Astrocyte of the hippocampus (primary cell): ENCODE data around the gene EBF3.

Experiments
- DNase-seq: peaks from one replicate; pipeline ENCODE4 v3.0.0; 2011; ENCODE audit warnings: low read depth, low spot score

Gene EBF3

DNA sequence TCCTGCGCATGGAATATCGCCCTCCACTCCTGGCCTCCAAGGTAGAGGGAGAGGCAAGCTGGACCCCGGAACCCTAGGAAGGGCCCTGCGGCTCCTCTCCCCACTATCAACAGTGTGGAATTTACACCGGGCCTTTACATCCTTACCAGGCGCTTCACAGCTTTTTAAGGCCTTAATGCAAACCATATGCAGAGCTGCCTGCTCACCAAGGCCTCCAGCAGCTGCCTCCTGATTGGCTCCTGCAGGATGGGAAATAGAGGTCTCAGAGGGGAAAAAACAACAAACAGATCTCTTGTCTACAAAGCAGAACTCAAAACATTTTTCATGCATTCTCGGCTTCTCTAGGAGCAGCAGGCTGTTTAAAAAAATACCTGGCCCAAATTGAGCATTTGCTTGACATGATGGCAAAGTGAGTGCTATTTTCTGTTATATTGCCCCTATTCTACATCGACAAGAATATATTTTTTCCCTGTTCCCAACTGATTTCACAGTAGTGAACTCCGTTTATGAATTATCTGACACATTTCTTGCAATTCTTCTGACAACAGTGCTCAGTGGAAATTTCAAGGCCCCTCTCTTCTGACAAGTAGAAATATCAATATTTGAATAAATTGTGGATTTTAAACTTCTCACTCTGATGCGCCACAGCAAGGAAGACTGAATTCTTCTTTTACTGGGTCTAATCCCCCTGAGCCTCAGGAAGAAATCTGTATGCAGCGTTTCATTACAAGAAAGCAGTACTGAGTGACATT lies 51.7 kb downstream of the EBF3 start:
- no peak for DNase-seq

DNA sequence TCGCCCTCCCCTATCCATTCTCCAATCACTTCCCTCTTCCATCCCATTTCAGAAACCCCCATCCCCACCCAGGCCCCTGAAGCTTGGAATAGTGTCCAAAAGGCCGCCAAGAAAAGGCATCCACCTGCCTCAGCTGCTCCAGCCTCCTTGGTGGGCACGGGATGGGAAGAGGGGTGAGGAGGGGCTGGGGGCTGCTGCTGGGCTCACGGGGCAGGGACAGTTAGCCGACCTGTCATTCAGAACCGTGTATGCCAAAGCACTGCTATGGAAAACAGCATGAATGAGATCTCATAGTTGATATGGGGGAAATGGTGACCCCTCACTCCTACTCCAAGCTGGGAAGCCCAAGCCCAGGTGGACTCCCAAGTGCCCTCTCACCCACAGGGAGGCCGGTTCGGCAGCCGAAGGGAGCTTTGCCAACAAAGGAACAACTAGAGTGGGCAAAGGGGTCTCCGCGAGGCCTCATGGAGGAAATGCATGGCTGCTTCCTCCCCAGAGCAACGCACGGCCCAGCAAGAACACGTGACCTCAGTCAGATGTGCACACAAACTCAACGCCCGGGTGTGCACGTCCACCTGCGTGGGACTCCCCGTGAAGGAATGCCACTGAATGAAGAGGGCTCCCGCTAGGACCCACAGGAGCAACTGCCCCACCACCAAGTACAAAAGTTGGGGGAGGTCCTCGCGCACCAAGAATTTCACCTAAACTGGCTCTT lies 52.5 kb downstream of the EBF3 start:
- no peak for DNase-seq

DNA sequence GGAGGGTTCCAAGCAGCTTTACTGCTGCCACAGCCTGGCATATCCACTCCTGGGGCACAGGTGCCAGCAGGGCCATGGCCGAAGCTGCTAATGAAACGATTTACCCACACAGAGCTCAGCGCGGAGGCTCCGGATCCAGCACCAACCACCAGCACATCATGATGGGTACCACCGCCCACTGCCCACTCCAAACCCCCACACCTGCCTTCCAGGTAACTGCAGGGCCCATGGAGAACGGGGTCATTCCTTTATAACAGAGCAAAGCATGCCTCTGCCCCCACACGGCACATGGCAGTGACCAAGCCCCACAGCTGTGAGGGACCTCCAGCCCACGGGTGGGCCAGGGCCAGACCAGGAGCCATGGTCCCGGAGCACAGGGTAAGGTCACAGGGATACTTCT lies 53.2 kb downstream of the EBF3 start:
- no peak for DNase-seq

DNA sequence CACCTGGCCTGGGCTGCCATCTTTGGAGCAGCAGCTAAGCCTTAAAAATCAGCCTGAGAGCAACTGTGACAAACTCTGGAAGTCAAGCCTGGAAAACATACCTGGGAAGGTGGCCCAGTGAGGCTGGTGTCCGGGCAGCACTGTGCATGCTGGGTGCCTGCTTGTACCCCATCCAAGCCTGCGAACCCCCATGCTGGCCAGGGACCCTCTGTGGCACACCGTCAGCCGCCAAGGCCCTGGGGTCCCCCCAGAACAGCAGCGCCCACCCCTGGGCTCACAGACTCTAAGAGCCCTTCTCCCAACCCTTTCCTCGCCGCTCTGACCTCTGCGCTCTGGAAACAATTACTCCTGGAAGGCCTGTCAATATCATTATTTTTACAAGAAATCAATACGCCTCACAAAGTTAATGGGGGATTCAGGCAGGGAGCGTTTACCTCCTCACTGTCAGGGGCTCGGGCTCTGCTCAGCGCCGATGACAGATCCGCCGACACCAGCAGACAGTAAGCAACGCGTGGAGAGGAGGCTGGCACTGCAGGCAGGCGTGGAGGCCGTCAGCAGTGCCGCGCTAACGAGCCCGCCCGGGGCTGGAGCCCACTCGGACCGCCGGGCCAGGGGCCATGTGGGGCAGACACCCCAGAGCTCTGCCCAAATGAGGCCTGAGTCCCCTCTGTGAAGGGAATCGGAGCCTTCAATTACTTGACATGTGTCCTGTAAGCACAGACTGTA lies 54.4 kb downstream of the EBF3 start:
- DNase-seq, result no peak

DNA sequence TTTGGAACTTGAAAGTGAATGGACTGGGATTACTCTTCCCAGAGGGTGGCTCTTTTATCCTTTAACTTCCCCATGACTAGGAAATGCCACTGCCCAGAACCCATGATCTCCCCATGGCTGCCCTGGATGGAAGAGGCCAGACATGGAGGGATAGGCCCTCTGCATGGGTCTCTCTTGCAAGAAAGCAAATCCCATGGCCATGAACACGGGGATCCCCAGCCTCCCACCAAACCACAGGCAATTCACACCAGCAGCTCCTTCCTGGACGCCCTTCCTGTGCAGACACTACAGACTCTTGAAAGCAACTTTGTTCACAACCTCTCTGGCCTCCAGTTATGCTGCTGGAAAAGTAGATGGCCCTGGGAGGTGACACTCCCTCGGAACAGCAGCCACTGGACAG lies 55.0 kb downstream of the EBF3 start:
- DNase-seq, result no peak

DNA sequence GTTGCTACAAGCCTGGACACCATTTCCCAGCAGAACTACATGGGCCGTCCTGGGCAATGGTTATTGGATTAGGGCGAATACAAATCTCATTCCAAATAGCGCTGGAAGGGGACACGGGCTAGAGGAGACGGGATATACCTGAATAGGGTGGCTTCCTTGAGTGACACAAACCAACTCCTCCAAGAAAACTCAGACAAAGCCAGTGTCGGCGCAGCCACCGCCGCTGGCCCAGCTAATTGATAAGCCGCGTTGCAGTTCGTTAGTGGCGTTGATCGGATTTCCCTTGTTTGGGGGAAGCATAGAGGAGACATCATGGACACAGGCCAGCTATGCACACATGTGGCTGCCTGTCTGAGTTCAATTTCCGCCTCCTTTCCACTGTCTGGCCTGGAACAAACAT lies 55.7 kb downstream of the EBF3 start:
- no peak for DNase-seq

DNA sequence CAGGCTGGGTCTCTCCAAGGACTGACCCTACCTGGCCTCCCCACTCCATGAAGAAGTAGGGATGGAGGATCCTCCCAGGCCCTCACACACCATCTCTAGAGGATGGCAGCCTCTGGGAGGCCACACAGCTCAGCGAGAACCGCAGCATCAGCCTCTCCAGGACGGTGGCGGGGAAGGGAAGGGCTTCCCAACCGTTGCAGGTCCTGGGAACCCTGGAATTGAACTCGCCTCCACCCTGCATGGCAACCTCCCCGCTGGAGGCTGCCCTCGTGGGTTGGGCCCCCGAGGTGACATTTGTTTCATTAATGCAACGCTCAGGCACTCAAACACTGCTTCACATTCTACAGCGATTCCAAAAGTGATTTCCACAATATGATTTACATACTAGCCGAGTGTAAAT lies 58.5 kb downstream of the EBF3 start:
- no peak for DNase-seq

DNA sequence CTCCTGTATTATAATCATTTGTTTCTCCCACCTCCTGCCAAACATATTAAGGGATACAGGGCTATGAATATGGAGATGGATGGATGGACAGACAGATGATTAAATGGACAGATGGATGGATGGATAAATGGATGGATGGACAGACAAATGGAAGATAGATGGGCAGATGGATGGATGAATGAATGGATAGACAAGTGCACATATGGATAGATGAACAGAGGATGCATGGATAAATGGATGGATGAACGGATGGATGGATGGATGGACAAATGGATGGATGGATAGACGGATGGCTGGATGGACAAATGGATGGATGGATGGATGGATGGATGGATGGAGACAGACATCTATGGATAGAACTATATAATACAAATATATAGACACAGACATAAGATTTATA lies 59.8 kb downstream of the EBF3 start:
- DNase-seq, result no peak

DNA sequence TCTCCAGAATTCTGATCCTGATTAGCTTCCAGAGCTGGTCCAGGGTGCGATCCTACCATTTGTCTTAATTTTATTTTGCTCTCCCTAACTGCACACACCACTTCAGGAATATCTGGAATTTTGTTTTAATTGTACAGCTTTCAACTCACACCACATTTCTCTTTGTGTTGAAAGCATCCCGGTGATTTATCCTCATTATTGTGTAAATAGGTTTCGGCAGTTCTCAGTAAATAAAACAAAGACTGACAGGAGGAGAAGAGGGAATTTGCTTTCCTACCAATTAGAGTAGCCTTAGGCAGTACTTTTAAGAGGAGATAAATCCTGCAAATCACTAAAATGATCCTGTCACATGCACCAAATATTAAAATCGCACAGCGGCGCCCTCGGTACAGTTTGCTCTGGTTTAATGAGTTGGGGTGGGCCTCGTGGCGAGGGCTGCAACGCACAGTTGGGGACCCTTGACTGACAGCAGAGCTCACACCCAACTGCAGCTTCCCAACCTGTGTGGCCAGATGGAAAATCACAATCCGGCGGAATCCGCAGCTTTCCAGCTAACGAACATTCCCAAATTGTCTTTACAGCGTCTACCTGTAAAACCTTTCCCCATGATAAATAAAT lies 62.6 kb downstream of the EBF3 start:
- no peak for DNase-seq

DNA sequence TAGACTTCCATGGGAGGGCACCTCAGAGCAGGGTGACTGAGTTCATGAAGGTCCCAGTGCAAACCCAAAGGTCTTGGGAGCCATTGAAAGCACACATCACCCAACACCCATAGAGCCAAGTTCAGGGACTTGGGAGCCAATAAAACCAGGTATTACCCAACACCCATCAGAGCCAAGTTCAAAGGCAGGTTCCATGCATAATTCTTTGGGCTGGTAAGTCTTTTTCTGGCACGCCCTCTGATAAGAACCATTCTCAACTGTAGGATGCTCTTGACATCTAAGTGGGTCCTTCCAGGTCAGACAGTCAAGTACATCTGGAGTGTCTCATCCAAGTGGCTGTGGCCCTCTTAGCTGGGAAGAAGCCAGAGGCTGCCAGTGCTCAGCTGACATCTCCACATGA lies 63.2 kb downstream of the EBF3 start:
- DNase-seq, result no peak

DNA sequence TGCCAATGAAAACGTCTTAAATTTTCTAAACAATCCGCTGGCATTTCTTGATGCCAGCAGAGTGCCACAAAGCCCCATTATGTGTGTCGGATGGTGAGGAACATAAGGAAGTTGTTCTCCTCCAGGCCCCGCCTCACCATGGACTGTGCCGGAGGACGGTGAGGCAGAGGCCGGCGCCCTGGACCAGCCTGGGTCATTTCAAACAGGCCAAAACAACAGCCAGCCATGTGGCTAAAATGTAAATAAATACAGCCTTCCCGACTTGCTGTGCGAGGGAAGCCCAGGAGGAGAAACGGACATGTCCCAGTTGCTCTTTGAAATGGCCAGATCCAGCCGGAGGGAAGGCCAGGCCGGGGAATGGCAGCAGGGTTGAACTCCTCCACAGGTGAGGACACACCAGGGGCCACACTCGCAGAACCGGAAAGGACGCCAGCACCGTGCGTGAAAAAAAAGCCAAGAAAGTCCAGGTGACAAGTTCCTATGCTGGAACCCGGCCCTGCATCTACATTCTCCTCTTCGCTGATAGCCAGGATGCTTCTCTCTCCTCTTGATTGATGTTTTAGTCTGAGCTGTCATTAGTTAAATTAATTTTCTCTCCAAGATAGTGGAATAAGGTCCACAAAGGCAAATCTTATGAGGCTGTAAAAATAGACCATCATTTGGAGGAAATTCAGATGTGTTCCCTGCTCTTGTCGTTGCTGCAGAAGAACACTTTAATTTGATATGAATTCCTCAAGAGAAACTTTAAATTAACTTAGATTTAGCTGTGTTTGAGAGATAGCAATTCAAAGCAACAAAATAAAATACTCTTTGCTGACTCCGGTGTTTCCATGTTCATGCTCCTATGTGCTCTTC lies 64.6 kb downstream of the EBF3 start:
- no peak for DNase-seq

DNA sequence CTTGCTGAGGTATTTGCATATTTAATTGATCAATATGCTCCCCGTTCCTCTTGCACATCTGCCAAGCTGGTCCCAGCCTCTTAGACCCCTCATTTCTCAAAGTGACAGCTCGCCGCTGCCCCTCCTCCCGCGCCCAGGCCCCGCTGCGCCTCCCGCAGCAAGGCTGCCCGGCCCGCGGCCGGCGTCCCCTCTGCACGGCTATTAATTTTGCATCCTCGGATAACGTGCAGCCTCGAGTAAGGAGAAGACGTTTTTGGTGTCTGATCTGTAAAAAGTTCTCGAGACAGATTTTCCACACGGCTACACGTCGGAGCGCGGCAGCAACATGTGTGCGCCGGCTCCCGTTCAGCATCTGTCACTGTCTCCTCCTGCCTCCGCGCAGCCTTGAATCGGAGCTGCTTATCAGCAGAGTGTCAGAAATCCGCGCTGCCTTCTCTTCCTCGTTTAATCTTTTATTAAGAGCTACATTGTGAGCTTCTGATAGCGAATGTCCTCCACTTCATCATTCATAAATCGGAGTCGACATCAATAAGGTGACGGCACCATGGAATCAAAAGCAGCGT lies 65.3 kb downstream of the EBF3 start:
- no peak for DNase-seq

DNA sequence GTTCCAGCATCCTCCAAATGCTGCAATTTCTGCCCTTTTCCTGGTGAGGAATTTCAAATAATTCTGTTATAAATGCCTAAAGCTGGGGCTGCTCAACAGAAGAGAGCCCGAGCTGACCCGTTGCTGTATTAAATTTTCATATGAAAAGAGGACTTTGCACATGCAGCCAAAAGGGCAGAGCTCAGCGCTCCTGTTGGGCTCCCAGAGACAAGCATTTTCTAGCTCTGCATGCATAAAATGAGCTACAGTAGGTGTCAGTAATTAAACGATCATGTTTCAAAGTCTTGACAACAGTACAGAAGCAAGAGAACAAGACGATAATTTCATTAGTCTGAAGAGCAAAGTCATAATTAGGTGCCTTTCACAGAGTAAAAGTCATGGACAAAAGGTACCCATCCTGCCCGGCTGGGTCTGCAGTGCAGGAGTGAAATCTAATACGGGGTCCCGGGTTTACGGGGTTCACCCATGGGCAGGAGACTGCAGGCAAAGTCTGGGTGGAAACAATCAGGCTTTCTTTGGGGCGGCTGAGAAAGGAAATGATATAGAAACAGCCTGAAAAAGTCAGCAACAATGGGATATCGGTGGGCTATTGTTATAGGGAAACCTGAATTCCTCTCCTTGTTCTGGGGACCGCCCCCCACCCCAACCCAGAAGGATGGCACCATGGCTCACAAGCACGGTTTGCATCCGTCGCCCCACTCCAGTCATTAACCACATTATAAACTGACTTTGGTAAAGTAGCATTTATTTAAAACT lies 66.0 kb downstream of the EBF3 start:
- DNase-seq, result no peak

DNA sequence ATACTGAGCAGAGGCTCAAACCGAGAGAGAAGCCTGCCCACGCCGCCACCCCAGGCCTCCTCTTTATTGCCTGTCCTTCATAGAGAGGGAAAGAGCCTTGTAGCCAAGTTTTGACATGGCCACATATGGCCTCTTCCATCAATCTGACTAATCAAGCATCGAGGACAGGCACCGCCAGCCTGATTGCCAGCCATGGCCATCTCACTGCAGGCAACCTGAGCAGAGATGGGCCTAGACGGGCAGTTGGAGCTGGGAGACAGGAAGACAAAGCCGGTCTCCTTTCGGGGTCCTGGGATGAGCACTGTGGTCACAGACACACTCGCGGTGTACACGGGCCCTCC lies 67.2 kb downstream of the EBF3 start:
- no peak for DNase-seq

DNA sequence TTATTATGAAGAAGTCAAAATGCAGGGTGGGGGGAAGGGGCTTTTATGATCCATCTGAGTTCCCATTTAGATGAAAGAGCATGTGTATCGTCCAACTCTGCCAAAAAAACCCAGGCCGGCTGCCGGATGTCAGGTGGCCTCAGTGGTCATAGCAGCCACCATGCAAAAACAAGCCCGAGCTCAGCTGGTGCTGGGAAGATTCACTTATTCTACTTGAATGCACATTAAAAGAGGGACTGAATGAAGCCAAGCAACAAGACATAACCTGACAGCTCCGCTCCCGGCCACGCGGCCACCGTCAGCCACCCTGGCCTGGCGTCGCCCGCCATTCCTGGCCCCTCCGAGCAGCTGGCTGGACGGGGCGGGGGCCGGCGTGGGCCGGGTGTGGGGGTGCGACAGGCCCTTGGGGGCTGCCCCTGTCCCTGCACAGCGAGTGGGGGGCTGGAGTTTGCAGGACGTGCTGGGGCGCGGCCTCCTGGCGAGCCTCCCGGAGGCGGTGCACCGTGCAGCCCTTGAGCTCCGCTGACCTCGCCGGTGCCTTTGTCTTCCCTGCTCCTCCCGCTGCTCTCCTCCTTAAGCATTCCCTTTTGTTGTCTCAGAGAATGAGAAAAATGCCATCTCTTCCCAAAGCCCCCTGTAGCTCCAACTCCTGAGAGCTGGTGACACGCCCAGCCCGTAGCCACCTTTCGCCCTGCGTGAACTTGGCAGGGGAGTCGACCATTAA lies 67.8 kb downstream of the EBF3 start:
- DNase-seq, result no peak

DNA sequence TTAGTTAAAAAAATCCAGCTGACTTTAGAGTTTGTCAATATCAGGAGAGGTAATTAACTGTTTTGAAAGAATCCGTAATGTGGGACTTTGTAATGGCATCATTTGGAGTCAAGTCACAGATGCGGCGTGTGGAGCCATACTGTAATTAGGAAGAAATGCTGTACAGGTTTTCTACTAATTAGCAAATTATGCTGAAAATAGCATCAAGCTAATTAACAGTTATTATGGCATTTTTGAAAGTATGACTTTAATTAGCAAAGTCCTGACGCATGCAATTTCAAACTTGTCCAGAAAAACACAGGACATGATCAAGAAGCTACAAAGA lies 68.3 kb downstream of the EBF3 start:
- no peak for DNase-seq

DNA sequence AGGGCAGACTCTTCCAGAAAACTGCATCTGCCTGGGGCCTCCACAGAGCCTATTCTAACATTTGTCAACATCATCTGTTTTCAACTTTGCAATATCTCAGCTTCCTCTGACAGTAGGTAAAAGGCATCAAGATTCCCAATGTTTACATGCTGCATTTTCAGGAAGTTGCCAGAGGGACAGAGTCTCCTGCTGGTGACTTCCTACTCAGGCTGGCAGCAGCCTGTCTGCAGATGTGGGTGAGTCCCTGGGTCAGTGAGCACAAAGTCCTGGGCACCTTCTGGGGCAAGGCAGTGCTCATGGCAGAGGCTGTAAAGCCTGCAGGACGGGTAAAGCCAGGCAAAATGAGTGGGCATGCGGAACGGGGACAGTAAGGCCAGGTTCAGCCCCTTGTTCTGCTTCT lies 69.4 kb downstream of the EBF3 start:
- no peak for DNase-seq

DNA sequence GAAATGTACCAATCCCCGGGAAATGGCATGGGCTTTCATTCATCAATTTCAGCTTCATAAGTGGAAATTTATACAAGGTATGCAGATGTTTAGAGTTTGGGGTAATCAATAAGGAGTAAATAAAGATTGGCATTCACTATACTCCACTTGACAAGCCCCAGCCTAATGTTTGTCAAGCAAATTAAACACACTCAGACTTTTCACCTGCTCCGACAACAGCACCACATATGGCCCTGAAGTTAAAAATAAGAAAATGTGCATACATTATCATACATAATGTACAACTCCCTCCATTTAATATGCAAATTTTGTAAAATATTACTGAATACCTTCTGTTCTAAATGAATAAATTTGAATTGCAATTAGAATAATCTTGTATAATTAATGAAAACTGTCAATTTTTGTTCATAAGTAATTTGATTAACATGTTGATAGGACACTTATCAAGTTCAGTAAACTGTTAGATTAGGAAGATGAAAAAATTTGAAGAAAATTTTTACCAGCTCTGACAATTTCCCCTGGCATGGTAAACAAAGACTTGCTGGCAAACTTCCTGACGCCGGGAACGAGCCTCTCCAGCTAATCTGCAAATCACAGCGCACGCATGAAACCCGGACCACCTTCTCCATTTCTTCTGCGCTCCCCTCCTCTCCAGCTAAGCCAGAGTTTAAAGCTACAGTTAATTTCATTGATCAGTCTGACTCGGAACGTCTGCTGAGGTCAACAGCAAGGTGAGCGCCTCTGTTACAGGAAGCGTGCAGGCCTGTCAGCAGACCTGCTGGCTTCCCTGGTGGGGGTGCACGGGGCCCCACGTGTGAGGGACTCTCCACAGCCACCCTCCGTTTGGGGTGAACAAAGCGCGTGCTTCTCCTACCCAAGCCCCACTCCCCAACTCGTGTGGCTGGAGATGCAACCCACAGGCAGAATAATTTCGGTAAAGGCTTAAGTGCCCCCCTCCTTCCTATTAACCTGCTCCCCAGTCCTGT lies 70.7 kb downstream of the EBF3 start:
- no peak for DNase-seq

DNA sequence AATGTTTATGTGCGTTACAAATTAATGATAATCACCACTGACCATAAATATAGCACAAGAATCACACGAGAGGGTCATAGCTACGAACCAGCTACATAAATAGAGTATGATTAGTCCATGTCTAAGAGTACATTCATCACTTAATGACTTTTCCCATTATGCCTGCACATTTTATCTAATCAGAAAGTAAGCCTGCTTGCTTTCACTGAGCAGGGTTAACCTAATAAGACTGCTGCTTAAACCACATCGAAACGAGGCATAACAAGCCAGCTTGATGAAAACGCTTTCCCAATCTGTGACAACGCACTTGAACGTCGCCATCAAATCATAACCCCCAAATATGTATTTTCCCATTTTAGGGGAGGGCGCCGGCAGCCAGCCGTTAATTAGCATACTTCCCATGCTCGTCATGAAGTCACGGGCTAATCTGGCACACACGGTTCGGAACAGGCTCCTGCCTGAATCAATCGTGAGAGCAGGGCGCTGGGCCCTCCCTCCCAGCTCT lies 71.5 kb downstream of the EBF3 start:
- DNase-seq, result no peak
